Activated T-helper 1 cell treated with anti-CD3 and anti-CD28 coated beads, Interleukin-2, amount 50 U/mL, for 16 hours (primary cell): Measurements from ENCODE around the gene POGK.
A peak's percentile ranks its signal among the peaks of the same experiment; 100 is the strongest.
"Not testable (repeated sequence)": the region's sequence is repeated elsewhere in the genome, so short reads cannot be mapped to it uniquely, and the experiment has no call there.

ENCODE experiments used
- DNase-seq, 2 donors: peaks; one replicate each; pipeline ENCODE4 v3.0.0-alpha.2; 2020; ENCODE audit warnings: low read depth in 1 of 2, low spot score in 1 of 2

Gene POGK, protein sequence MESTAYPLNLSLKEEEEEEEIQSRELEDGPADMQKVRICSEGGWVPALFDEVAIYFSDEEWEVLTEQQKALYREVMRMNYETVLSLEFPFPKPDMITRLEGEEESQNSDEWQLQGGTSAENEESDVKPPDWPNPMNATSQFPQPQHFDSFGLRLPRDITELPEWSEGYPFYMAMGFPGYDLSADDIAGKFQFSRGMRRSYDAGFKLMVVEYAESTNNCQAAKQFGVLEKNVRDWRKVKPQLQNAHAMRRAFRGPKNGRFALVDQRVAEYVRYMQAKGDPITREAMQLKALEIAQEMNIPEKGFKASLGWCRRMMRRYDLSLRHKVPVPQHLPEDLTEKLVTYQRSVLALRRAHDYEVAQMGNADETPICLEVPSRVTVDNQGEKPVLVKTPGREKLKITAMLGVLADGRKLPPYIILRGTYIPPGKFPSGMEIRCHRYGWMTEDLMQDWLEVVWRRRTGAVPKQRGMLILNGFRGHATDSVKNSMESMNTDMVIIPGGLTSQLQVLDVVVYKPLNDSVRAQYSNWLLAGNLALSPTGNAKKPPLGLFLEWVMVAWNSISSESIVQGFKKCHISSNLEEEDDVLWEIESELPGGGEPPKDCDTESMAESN

GRCh38 chr1:166838766-166839599, at the start of gene POGK:
POGK (plus strand) TSS chr1:166839475; CDS start chr1:166840957, 1,482 bp downstream.
- peak; percentile 54 to 75 for DNase-seq

DNA sequence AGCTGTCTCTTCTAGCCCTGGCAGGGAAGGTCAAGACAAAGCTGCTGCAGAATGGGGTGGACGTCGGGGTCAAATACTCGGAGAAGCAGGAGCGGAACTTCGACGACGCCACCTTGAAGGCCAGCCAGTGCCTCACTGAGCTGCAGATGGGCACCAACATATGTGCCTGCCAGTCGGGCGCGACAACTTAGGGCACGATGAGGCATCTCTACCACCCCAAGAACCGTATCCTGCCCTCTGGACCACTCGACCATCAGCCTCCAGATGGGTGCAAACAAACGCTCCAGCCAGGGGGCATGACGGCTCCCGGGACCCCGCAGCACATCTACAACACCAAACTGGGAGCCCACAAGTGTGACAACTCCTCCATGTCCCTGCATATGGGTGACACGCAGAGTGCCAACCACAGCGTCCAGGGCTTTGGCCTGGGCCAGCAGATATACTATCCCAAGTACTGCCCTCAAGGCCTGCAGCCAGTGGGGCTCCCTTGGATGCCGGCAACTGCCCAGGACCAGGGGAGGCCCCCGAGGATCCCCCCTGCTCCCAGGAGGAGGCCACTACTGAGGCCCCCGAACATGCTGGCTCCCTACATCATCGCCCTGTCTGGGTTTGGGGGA, 42.5 kb upstream of the POGK start:
- DNase-seq = no peak

DNA sequence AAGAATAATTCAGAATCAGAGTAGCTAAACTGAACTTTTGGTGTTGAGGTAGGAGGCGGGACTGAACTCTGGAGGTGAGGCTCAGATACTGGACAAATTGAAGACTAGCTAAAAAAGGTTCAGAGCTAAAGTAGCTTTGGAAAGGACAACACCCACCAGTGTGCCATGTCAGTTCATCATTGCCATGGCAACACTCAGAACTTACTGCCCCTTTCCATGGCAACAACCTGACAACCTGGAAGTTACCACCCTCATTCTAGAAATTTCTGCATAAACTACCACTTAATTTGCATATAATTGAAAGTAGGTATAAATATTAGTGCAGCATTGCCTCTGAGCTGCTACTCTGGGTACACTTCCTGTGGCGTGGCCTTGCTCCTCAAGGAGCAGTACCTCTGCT, 30.3 kb upstream of the POGK start:
- no peak for DNase-seq

GRCh38 chr1:166811691-166812090, 27.6 kb upstream of the POGK start:
- no peak for DNase-seq

DNA sequence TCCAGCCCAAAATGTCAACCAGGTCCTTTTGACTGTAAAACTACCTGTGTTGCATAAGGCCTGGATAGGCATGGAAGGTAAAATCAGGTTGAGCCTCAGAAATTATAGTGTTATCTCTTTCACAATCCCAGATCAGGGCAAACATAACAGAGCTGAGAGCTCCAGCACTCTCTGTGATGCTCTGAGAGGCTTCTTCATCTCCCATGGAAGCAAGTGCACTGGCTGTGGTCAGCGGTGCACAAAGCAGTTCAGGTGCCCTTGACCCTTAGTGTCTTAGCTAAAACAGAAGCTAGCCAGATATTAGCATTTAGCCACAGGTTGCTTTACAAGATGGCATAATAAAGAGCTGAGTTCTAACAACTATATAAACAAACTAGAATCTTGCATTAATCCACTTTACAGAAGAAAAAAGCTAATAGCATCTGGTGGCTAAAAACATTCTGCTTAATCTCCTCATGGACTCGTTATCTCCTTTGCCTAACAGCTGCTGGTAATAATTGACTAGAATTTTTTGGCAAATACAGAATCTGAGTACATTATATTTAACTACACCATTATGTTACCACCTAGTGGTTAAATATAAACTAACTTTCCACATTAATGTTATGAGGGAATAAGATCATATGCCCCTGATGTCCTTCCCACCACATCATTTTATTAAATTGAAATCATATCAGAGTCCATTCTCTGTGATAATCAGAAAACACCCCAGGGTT, 25.6 kb upstream of the POGK start:
- no peak for DNase-seq

- DNase-seq = no peak
Measured at GRCh38 chr1:166814611-166815010, 24.7 kb upstream of the POGK start.

- DNase-seq = no peak
Measured at GRCh38 chr1:166819974-166820373, 19.3 kb upstream of the POGK start.

- no peak for DNase-seq
Measured at GRCh38 chr1:166822385-166822784, 16.9 kb upstream of the POGK start.

- DNase-seq = no peak
Measured at GRCh38 chr1:166827426-166827825, 11.8 kb upstream of the POGK start.

GRCh38 chr1:166829762-166830161, 9.5 kb upstream of the POGK start:
- not testable (repeated sequence) for DNase-seq

DNA sequence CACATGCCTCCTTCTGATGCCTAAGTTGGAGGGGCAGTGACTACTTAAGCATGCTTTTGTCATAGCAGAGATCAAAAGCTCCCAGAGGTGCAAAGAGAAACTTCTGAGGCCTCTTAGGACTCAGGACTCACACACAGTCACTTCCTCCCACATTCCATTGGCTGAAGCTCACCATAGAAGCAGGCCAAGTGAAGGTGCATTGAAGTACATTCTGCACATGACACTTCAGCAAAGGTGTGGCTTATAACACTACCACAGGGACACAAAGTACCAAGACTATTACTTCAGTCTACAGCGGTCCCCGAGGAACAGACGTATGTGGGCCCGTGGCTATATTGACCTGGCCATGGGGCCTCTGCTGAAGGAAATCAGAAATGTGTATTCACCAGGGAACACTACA, 2.5 kb upstream of the POGK start:
- no peak for DNase-seq

DNA sequence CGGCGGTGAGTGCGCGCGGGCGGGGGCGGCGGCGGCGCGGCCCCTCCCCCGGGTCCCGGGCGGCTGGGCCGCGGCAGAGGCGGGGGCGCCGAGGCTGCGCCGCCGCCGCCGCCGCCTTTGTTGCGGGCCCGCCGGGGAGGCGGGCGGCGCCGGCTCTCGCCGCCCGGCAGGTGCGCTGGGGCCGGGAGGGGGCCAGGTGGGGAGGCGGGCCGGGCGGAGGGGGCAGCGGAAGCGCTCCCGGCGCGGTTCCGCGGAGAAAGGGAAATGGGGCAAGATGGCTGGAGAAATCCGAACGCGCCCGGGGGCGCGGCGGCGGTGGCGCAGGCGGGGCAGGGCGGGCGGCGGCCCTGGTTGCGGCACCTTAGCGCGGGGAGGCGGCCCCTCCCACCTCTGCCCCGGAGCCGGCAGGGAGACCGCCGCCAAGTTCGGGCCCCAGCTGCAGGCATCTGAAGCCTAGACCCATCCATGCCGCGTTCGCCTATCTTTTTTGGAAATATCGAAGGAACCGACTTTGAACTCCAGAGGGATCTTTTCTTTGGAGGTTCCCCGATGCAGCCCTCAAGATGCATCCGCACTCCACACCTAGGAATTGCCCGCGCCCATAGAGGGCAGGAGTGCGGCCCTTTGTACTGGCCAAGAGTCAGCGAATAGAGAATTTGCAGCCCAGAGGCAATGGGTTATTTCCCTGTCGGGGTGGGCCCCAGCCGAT, 479 bp downstream of the POGK start:
- DNase-seq = peak; percentile 17 to 44

GRCh38 chr1:166840309-166841274, 1.3 kb downstream of the POGK start:
- no peak for DNase-seq

DNA sequence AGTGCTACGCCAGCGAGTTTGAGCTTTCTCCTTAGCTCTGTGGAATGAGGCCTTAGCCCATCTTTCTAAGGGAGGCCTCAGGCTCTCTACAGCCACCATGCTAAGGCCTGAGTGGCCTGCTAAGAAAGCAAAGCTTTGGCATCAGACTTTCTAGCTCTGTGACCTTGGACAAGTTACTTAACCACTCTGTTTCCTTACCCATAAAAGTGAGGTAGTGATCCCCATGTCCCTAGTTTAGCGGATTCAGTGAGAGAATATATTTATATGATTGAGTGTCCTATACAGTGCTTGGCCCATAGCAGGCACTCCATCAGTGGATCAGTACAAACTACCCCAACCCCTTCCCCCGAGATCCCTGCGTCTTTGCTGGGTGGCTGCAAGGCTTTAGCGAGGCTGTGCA, 4.0 kb downstream of the POGK start:
- DNase-seq = no peak

- DNase-seq = no peak
Measured at GRCh38 chr1:166843769-166844596, 4.7 kb downstream of the POGK start.

DNA sequence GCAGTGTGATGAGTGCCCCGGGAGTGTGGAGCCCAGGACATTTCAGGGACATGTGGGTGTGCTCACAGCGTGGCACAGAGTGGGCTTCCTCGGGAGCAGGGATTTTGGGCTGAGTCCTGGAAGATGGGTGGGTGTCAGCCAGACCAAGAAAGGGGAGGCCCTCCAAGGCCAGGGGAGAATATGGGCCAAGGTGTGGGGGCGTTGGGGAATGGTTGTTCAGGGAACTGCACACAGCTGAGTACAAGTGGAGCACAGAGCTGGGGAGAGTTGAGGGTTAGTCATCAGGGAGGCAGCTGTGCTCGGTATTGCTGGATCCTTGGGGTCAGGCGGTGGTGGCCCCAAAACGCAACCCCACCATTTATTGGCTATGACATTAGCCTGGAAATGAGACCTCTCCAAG, 5.5 kb downstream of the POGK start:
- no peak for DNase-seq

GRCh38 chr1:166848193-166848592, 8.9 kb downstream of the POGK start:
- no peak for DNase-seq

- DNase-seq = no peak
Measured at GRCh38 chr1:166849135-166849534, 9.9 kb downstream of the POGK start.
